PC-3 (cell line): ENCODE results near the gene ARMC3.

Source experiments
- EZH2 ChIP-seq: fragments of 300-600 bp; sonication (generic); IDR thresholded peaks from one replicate; pipeline ENCODE4 v1.6.1; 2017; ENCODE audit warnings: antibody characterized with exemption, mild to moderate bottlenecking, low read length; ENCODE audit not compliant: unreplicated experiment
- TF ChIP-seq, protein P1 (sequence below): fragments of 300-600 bp; sonication (generic); conservative IDR thresholded peaks from 2 replicates; pipeline ENCODE4 v1.5.1; 2017; ENCODE audit warnings: antibody characterized with exemption, low read depth, mild to moderate bottlenecking, low read length

DNA sequence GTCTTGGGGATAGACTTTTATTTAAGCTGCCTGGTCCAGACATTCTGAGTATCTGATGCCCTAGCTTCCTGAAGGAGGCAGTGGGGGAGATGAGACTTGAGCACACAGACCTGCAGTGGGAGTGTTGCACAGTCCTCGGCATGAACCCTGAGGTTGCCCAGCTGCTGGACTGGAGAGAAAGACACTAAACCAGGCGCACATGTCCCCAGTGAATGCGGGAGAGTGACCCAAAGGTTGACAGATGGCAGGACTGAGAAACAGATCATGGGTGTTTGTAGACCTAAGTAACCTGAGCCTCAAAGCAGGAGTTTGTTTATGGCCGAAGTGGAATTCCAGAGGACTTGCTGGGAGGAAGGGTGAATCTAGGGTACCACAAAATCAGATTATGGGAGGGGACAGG is 151.8 kb downstream of the ARMC3 start:
- no peak for TF ChIP-seq EZH2
- TF ChIP-seq, protein P1, sequence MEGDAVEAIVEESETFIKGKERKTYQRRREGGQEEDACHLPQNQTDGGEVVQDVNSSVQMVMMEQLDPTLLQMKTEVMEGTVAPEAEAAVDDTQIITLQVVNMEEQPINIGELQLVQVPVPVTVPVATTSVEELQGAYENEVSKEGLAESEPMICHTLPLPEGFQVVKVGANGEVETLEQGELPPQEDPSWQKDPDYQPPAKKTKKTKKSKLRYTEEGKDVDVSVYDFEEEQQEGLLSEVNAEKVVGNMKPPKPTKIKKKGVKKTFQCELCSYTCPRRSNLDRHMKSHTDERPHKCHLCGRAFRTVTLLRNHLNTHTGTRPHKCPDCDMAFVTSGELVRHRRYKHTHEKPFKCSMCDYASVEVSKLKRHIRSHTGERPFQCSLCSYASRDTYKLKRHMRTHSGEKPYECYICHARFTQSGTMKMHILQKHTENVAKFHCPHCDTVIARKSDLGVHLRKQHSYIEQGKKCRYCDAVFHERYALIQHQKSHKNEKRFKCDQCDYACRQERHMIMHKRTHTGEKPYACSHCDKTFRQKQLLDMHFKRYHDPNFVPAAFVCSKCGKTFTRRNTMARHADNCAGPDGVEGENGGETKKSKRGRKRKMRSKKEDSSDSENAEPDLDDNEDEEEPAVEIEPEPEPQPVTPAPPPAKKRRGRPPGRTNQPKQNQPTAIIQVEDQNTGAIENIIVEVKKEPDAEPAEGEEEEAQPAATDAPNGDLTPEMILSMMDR = no peak
